ENCODE results near the gene ADGRV1.

ADGRV1 gene

GRCh38 chr5:91141642-91142041 is 583.0 kb downstream of the ADGRV1 start:
- H3K4me3 ChIP-seq (ENCODE audit: insufficient read depth, low read depth, low read length): no peak overlapping the region
- no peaks in the 10 kb centered on the region for H3K9me3 ChIP-seq (ENCODE audit: control insufficient read depth, low read length)
- no peak overlapping the region for H3K27ac ChIP-seq (ENCODE audit: insufficient read depth, low read depth, low read length, poor library complexity, severe bottlenecking)
- H3K4me1 ChIP-seq (ENCODE audit: control insufficient read depth, insufficient read depth, low read length): peaks cover 6% of the 10 kb centered on the region
- H3K36me3 ChIP-seq (ENCODE audit: control insufficient read depth, insufficient read depth, low read length): no peaks in the 10 kb centered on the region
- WGBS, 2 experiments: 28 to 30% methylated on average over 4 of the region's 4 CpGs
- no peaks in the 10 kb centered on the region for H3K27me3 ChIP-seq (ENCODE audit: control insufficient read depth, insufficient read depth, low read length, poor library complexity, severe bottlenecking)

GRCh38 chr5:91142386-91142785 is 583.8 kb downstream of the ADGRV1 start:
- WGBS, 2 experiments: 96 to 100% methylated on average over 2 to 4 of the region's 4 CpGs
- no peaks in the 10 kb centered on the region for H3K36me3 ChIP-seq (ENCODE audit: control insufficient read depth, insufficient read depth, low read length)
- H3K27ac ChIP-seq (ENCODE audit: insufficient read depth, low read depth, low read length, poor library complexity, severe bottlenecking): no peak overlapping the region
- H3K27me3 ChIP-seq (ENCODE audit: control insufficient read depth, insufficient read depth, low read length, poor library complexity, severe bottlenecking): no peaks in the 10 kb centered on the region
- peaks cover 6% of the 10 kb centered on the region for H3K4me1 ChIP-seq (ENCODE audit: control insufficient read depth, insufficient read depth, low read length)
- H3K9me3 ChIP-seq (ENCODE audit: control insufficient read depth, low read length): no peaks in the 10 kb centered on the region
- H3K4me3 ChIP-seq (ENCODE audit: insufficient read depth, low read depth, low read length): no peak overlapping the region

DNA sequence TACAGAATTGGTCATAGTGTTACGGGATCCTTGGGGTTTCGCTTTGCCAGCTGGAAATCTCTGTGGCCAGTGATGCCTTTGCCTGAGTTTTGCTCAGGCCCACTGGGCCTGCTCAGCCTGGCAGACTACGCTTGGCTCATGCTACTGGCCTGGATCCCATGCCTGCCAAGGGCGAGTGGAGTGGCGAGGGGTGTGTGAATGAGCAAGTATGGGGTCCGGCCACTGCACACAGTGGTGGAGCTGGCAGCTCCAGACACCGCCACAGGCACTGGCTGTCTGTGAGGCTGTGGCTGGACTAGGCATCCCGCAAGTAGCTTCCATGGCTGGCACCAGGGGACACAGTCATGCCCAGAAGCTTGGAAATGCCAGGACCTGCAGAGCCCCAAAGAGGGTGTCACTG is 584.2 kb downstream of the ADGRV1 start:
- no peaks in the 10 kb centered on the region for H3K36me3 ChIP-seq (ENCODE audit: control insufficient read depth, insufficient read depth, low read length)
- no peak overlapping the region for H3K4me3 ChIP-seq (ENCODE audit: insufficient read depth, low read depth, low read length)
- peaks cover 6% of the 10 kb centered on the region for H3K4me1 ChIP-seq (ENCODE audit: control insufficient read depth, insufficient read depth, low read length)
- whole genome bisulfite sequencing, 2 experiments: 96 to 97% methylated on average over 8 of the region's 8 CpGs
- no peaks in the 10 kb centered on the region for H3K9me3 ChIP-seq (ENCODE audit: control insufficient read depth, low read length)
- H3K27ac ChIP-seq (ENCODE audit: insufficient read depth, low read depth, low read length, poor library complexity, severe bottlenecking): no peak overlapping the region
- H3K27me3 ChIP-seq (ENCODE audit: control insufficient read depth, insufficient read depth, low read length, poor library complexity, severe bottlenecking): no peaks in the 10 kb centered on the region

GRCh38 chr5:91143840-91144239 is 585.2 kb downstream of the ADGRV1 start:
- Histone ChIP-seq H3K27ac (ENCODE audit: insufficient read depth, low read depth, low read length, poor library complexity, severe bottlenecking) (no peak overlapping the region), H3K4me3 (ENCODE audit: insufficient read depth, low read depth, low read length) (no peak overlapping the region), H3K4me1 (ENCODE audit: control insufficient read depth, insufficient read depth, low read length) (peaks cover 6% of the 10 kb centered on the region), H3K27me3 (ENCODE audit: control insufficient read depth, insufficient read depth, low read length, poor library complexity, severe bottlenecking) (no peaks in the 10 kb centered on the region), H3K9me3 (ENCODE audit: control insufficient read depth, low read length) (no peaks in the 10 kb centered on the region), H3K36me3 (ENCODE audit: control insufficient read depth, insufficient read depth, low read length) (no peaks in the 10 kb centered on the region)
- 90 to 95% methylated on average over 2 of the region's 2 CpGs for WGBS, 2 experiments

DNA sequence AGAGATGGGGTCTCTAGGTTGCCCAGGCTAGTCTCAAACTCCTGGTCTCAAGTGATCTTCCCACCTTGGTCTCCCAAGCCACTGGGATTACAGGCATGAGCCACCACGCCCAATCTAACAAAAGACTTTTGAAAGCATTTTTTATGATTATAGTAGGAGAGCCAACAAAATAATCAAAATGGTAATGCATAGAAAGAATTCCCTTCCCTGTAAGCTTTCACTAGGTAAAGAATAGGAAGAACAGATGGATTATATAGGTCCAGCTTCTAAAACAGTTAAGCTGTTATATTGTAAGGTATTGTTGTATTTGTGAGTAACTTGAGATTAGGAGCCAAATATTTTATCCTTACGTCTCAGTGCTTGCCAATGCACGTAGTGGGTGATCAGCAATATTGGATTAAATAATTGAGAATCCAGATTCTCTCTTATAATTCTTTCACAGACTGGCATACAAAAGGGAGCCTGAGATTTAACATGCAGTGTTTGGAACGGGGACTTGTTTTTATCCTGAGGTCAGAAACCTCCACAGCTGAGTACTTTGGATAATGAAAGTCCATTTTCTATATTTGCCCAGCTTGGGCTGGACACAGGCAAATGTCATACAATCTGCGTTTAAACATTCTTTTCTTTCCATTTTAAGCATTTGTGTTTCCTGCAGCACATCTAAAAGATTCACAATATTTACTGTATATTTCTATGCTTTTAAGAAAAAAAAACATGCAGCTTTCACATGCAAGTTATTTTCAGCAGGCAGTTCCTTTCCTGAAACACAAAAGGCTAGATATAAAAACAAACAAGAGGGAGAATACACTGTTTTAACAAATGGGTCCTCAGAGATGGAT is 586.1 kb downstream of the ADGRV1 start:
- Histone ChIP-seq H3K27ac (ENCODE audit: insufficient read depth, low read depth, low read length, poor library complexity, severe bottlenecking) (no peak overlapping the region), H3K36me3 (ENCODE audit: control insufficient read depth, insufficient read depth, low read length) (no peaks in the 10 kb centered on the region), H3K4me3 (ENCODE audit: insufficient read depth, low read depth, low read length) (no peak overlapping the region), H3K4me1 (ENCODE audit: control insufficient read depth, insufficient read depth, low read length) (peaks cover 3% of the 10 kb centered on the region), H3K9me3 (ENCODE audit: control insufficient read depth, low read length) (no peaks in the 10 kb centered on the region), H3K27me3 (ENCODE audit: control insufficient read depth, insufficient read depth, low read length, poor library complexity, severe bottlenecking) (no peaks in the 10 kb centered on the region)
- WGBS, 2 experiments: 85 to 95% methylated on average over 4 to 5 of the region's 5 CpGs

- Histone ChIP-seq H3K4me1 (ENCODE audit: control insufficient read depth, insufficient read depth, low read length) (no peaks in the 10 kb centered on the region), H3K27ac (ENCODE audit: insufficient read depth, low read depth, low read length, poor library complexity, severe bottlenecking) (no peak overlapping the region), H3K27me3 (ENCODE audit: control insufficient read depth, insufficient read depth, low read length, poor library complexity, severe bottlenecking) (no peaks in the 10 kb centered on the region), H3K36me3 (ENCODE audit: control insufficient read depth, insufficient read depth, low read length) (no peaks in the 10 kb centered on the region), H3K9me3 (ENCODE audit: control insufficient read depth, low read length) (no peaks in the 10 kb centered on the region), H3K4me3 (ENCODE audit: insufficient read depth, low read depth, low read length) (no peak overlapping the region)
- 88 to 95% methylated on average over 2 of the region's 2 CpGs for WGBS, 2 experiments
Observed at GRCh38 chr5:91145333-91145620, 586.7 kb downstream of the ADGRV1 start.

DNA sequence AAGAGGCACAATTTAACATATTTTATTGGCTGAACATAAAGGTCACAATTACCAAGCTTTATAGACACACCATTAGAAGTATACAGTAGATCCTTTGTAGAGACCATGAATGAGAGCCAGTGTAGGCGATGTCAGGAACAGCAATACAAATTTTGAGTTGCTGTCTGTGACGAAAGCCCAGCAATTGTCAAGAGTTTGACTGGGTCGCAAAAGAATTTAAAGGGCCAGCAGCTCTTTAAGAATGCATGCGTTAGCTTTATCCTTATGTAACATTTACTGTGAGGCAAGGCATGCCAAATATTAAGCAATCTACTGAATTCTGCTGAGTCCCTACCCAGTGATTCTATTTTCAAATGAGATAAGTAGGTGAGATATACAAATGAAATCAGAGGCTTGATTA is 587.6 kb downstream of the ADGRV1 start:
- no peaks in the 10 kb centered on the region for H3K27me3 ChIP-seq (ENCODE audit: control insufficient read depth, insufficient read depth, low read length, poor library complexity, severe bottlenecking)
- no peak overlapping the region for H3K4me3 ChIP-seq (ENCODE audit: insufficient read depth, low read depth, low read length)
- H3K36me3 ChIP-seq (ENCODE audit: control insufficient read depth, insufficient read depth, low read length): no peaks in the 10 kb centered on the region
- no peaks in the 10 kb centered on the region for H3K4me1 ChIP-seq (ENCODE audit: control insufficient read depth, insufficient read depth, low read length)
- 82 to 83% methylated on average over 4 of the region's 4 CpGs for WGBS, 2 experiments
- no peaks in the 10 kb centered on the region for H3K9me3 ChIP-seq (ENCODE audit: control insufficient read depth, low read length)
- no peak overlapping the region for H3K27ac ChIP-seq (ENCODE audit: insufficient read depth, low read depth, low read length, poor library complexity, severe bottlenecking)

GRCh38 chr5:91146905-91147600 is 588.5 kb downstream of the ADGRV1 start:
- Histone ChIP-seq H3K4me3 (ENCODE audit: insufficient read depth, low read depth, low read length) (no peak overlapping the region), H3K9me3 (ENCODE audit: control insufficient read depth, low read length) (no peaks in the 10 kb centered on the region), H3K36me3 (ENCODE audit: control insufficient read depth, insufficient read depth, low read length) (no peaks in the 10 kb centered on the region), H3K27ac (ENCODE audit: insufficient read depth, low read depth, low read length, poor library complexity, severe bottlenecking) (no peak overlapping the region), H3K27me3 (ENCODE audit: control insufficient read depth, insufficient read depth, low read length, poor library complexity, severe bottlenecking) (no peaks in the 10 kb centered on the region), H3K4me1 (ENCODE audit: control insufficient read depth, insufficient read depth, low read length) (no peaks in the 10 kb centered on the region)
- 87 to 95% methylated on average over 4 of the region's 4 CpGs for WGBS, 2 experiments

GRCh38 chr5:91150234-91150633 is 591.6 kb downstream of the ADGRV1 start:
- WGBS, 2 experiments: 85% methylated on average over 1 of the region's 1 CpG; no CpG with 5 or more reads in 1 of the 2 experiments
- H3K36me3 ChIP-seq (ENCODE audit: control insufficient read depth, insufficient read depth, low read length): no peaks in the 10 kb centered on the region
- H3K9me3 ChIP-seq (ENCODE audit: control insufficient read depth, low read length): no peaks in the 10 kb centered on the region
- H3K27ac ChIP-seq (ENCODE audit: insufficient read depth, low read depth, low read length, poor library complexity, severe bottlenecking): no peak overlapping the region
- no peaks in the 10 kb centered on the region for H3K4me1 ChIP-seq (ENCODE audit: control insufficient read depth, insufficient read depth, low read length)
- no peaks in the 10 kb centered on the region for H3K27me3 ChIP-seq (ENCODE audit: control insufficient read depth, insufficient read depth, low read length, poor library complexity, severe bottlenecking)
- H3K4me3 ChIP-seq (ENCODE audit: insufficient read depth, low read depth, low read length): no peak overlapping the region

- Histone ChIP-seq H3K36me3 (ENCODE audit: control insufficient read depth, insufficient read depth, low read length) (no peaks in the 10 kb centered on the region), H3K4me3 (ENCODE audit: insufficient read depth, low read depth, low read length) (no peak overlapping the region), H3K27ac (ENCODE audit: insufficient read depth, low read depth, low read length, poor library complexity, severe bottlenecking) (no peak overlapping the region), H3K27me3 (ENCODE audit: control insufficient read depth, insufficient read depth, low read length, poor library complexity, severe bottlenecking) (no peaks in the 10 kb centered on the region), H3K9me3 (ENCODE audit: control insufficient read depth, low read length) (no peaks in the 10 kb centered on the region), H3K4me1 (ENCODE audit: control insufficient read depth, insufficient read depth, low read length) (no peaks in the 10 kb centered on the region)
Observed at GRCh38 chr5:91150636-91151035, 592.0 kb downstream of the ADGRV1 start.

Measured in ectodermal cell (in vitro differentiated cells).